Ovary (tissue), 9 donors: ENCODE data around the gene ABCF1. TPM values are rescaled to one million over a fixed set of nuclear protein-coding genes. Genes with fewer than 3 reads are reported as not detected.

ENCODE experiments used
- DNase-seq, 5 donors: peaks; one replicate each; pipeline ENCODE4 v3.0.0-alpha.2; 2019 to 2020
- H3K27ac ChIP-seq, 2 donors: fragments of 200-600 bp; one replicate each; pipeline versions ENCODE4 v1.5.1 to v1.8.0; 2019 to 2022
- H3K27me3 ChIP-seq: fragments of 200-600 bp; one replicate; pipeline ENCODE4 v1.8.0; 2022
- H3K36me3 ChIP-seq: fragments of 200-600 bp; sonication (generic); one replicate; pipeline ENCODE4 v1.5.1; 2019
- H3K4me1 ChIP-seq: one replicate; pipeline ENCODE4 v1.8.1; 2013; ENCODE audit warnings: mild to moderate bottlenecking, moderate library complexity; ENCODE audit not compliant: insufficient read depth
- H3K4me3 ChIP-seq: fragments of 200-600 bp; sonication (generic); one replicate; pipeline ENCODE4 v1.5.1; 2017
- H3K9me3 ChIP-seq, 2 donors: fragments of 200-600 bp in 1 of 2; sonication (generic) in 1 of 2; one replicate each; pipeline versions ENCODE4 v1.5.1 to v1.8.1; 2013 to 2019; ENCODE audit warnings: mild to moderate bottlenecking in 1 of 2, moderate library complexity in 1 of 2
- CTCF ChIP-seq, 3 donors: fragments of 450-650 bp in 2 of 3; fragments of 200-600 bp in 1 of 3; IDR thresholded peaks; one replicate each; pipeline versions ENCODE4 v1.5.1 to v1.8.0; 2016 to 2022; ENCODE audit warnings: antibody characterized with exemption in 3 of 3, mild to moderate bottlenecking in 1 of 3
- EP300 ChIP-seq: sonication (generic); formaldehyde crosslinking; IDR thresholded peaks from one replicate; pipeline ENCODE4 v1.6.1; 2017; ENCODE audit warnings: antibody characterized with exemption
- POLR2A ChIP-seq: fragments of 450-650 bp; IDR thresholded peaks from one replicate; pipeline ENCODE4 v1.6.1; 2017; ENCODE audit warnings: antibody characterized with exemption, mild to moderate bottlenecking, moderate library complexity
- WGBS, 3 donors: extraction: QIAGEN DNeasy Blood & Tissue Kit in 1 of 3; methylation state at CpG; one replicate each; pipeline versions ENCODE4 v1.1.5 to v1.1.7; 2013 to 2017; 5-methylcytosine and 5-hydroxymethylcytosine counted together
- intact Hi-C, 4 donors: fragments of 100-400 bp; cut with DNase I; formaldehyde crosslinking; loops; one replicate each; pipeline versions ENCODE4 v1.11.0 to v1.15.1; 2022 to 2023
- polyA plus RNA-seq, 2 donors: library from polyadenylated mRNA; stranded (reverse); fragments of 200-250 nt in 1 of 2; fragments of 350-450 nt in 1 of 2; fragmentation: Illumina TruSeq in 1 of 2; extraction: RNeasy Lipid Tissue Mini Kit (QIAGEN cat#74804) in 1 of 2; gene quantifications; one replicate each; pipeline ENCODE4 v1.2.3, GENCODE V29; 2013 to 2014
- total RNA-seq, 7 donors: library from RNA; depleted of rRNA in 2 of 7; stranded (reverse); fragments of >200 nt in 2 of 7; fragmentation: NEBNext Ultra II Directional in 3 of 7; extraction: Animal tissue kit (Norgen Biotek cat#: 25700) in 3 of 7; gene quantifications; one replicate each; pipeline versions ENCODE4 v1.1.0 to v1.2.4, GENCODE V29; 2016 to 2023
- donor health status: DM: no; HTN: no; CAD: no; lungs with moderate emphysema.
- donor health status: DM: no; HTN: no; CAD: no.
- donor health status: Bipolar disorder and iron deficiency.
- donor health status: DM: yes; HTN: yes; CAD: no.
- donor health status: DM: no; HTN: no; CAD: no.
- donor health status: DM: yes; HTN: yes; CAD: no.

Gene ABCF1
- total and polyA plus RNA-seq, 9 donors = 16.3 to 60.6 (median 36.0) TPM

GRCh38 chr6:30562470-30563425 lies 8.5 kb upstream of the ABCF1 start:
- Histone ChIP-seq H3K27me3 (no peaks in the 10 kb centered on the region), H3K27ac (no peak overlapping the region), H3K4me3 (no peak overlapping the region), H3K9me3 (no peaks in the 10 kb centered on the region), H3K4me1 (peaks cover 6% of the 10 kb centered on the region), H3K36me3 (no peaks in the 10 kb centered on the region)
- WGBS, 3 donors = 91 to 92% (median 91%) methylated on average over 14 of the region's 14 CpGs
- no peak for DNase-seq
- TF ChIP-seq EP300 (no peak), POLR2A (no peak), CTCF (IDR thresholded peaks at IDR 0.05) (no peak)
- intact Hi-C loops = no loop called here

GRCh38 chr6:30564114-30564513 lies 7.1 kb upstream of the ABCF1 start:
- H3K27me3 ChIP-seq = no peaks in the 10 kb centered on the region
- H3K4me1 ChIP-seq = peaks cover 4% of the 10 kb centered on the region
- H3K36me3 ChIP-seq = no peaks in the 10 kb centered on the region
- intact Hi-C loops = no loop called here
- TF ChIP-seq EP300 (no peak), CTCF (IDR thresholded peaks at IDR 0.05) (no peak), POLR2A (no peak)
- H3K4me3 ChIP-seq = no peak overlapping the region
- no peak for DNase-seq
- 88 to 98% (median 95%) methylated on average over 1 of the region's 1 CpG for WGBS, 3 donors
- H3K9me3 ChIP-seq = no peaks in the 10 kb centered on the region
- no peak overlapping the region for H3K27ac ChIP-seq

GRCh38 chr6:30565772-30566171 lies 5.5 kb upstream of the ABCF1 start:
- peaks cover 8% of the 10 kb centered on the region for H3K4me1 ChIP-seq
- H3K27me3 ChIP-seq = no peaks in the 10 kb centered on the region
- H3K36me3 ChIP-seq = no peaks in the 10 kb centered on the region
- H3K9me3 ChIP-seq = no peaks in the 10 kb centered on the region
- no peak overlapping the region for H3K4me3 ChIP-seq
- peak in 1 of 5 donors; percentile 28 for DNase-seq
- intact Hi-C loops = no loop called here
- no peak for TF ChIP-seq CTCF (IDR thresholded peaks at IDR 0.05)
- no peak overlapping the region for H3K27ac ChIP-seq

GRCh38 chr6:30568245-30568644 lies 3.0 kb upstream of the ABCF1 start:
- Histone ChIP-seq H3K4me3 (no peak overlapping the region), H3K27me3 (no peaks in the 10 kb centered on the region), H3K4me1 (peaks cover 11% of the 10 kb centered on the region), H3K27ac (no peak overlapping the region), H3K36me3 (no peaks in the 10 kb centered on the region), H3K9me3 (no peaks in the 10 kb centered on the region)
- DNase-seq = no peak
- 59 to 72% (median 60%) methylated on average over 3 of the region's 3 CpGs for WGBS, 3 donors
- no peak for TF ChIP-seq EP300
- no peak for TF ChIP-seq CTCF (IDR thresholded peaks at IDR 0.05)
- TF ChIP-seq POLR2A = no peak
- intact Hi-C loops = no loop called here
